Neuronal stem cell (in vitro differentiated cells): Measurements from ENCODE around the gene RNF212B.
"Not testable (repeated sequence)": the region's sequence is repeated elsewhere in the genome, so short reads cannot be mapped to it uniquely, and the experiment has no call there.

Source experiments
- DNase-seq: peaks from one replicate; pipeline ENCODE4 v3.0.0-alpha.2; 2013; ENCODE audit warnings: low spot score
- H2AFZ ChIP-seq: one replicate; pipeline ENCODE4 v1.6.1; 2013; ENCODE audit warnings: mild to moderate bottlenecking, low read length, inconsistent platforms
- H2AK5ac ChIP-seq: 2 replicates; pipeline ENCODE4 v1.6.1; 2013; ENCODE audit warnings: low read depth, mild to moderate bottlenecking, inconsistent platforms, low read length, moderate library complexity, mixed read lengths
- H2BK120ac ChIP-seq: 2 replicates; pipeline ENCODE4 v1.6.1; 2013; ENCODE audit warnings: low read depth, mild to moderate bottlenecking, inconsistent platforms, low read length, moderate library complexity, mixed read lengths
- H2BK12ac ChIP-seq: one replicate; pipeline ENCODE4 v1.6.1; 2013; ENCODE audit warnings: low read length, inconsistent platforms
- H2BK15ac ChIP-seq: 2 replicates; pipeline ENCODE4 v1.6.1; 2013; ENCODE audit warnings: mild to moderate bottlenecking, low read length, inconsistent platforms, mixed read lengths
- H2BK5ac ChIP-seq: one replicate; pipeline ENCODE4 v1.6.1; 2013; ENCODE audit warnings: inconsistent platforms, mild to moderate bottlenecking, low read length, moderate library complexity
- H3K14ac ChIP-seq: one replicate; pipeline ENCODE4 v1.6.1; 2013; ENCODE audit warnings: low read length, inconsistent platforms
- H3K18ac ChIP-seq: 2 replicates; pipeline ENCODE4 v1.6.1; 2013; ENCODE audit warnings: low read length, inconsistent platforms
- H3K23ac ChIP-seq: 2 replicates; pipeline ENCODE4 v1.6.1; 2013; ENCODE audit warnings: low read depth, mild to moderate bottlenecking, mixed read lengths, low read length, inconsistent platforms; ENCODE audit not compliant: poor library complexity
- H3K27ac ChIP-seq: replicated peaks from 3 replicates; pipeline ENCODE4 v1.5.1; 2013; ENCODE audit warnings: low read length, inconsistent platforms
- H3K27me3 ChIP-seq, 3 experiments: 2 replicates each; pipeline ENCODE4 v1.6.1; 2013; ENCODE audit warnings: low read length in 3 of 3, mild to moderate bottlenecking in 2 of 3, inconsistent platforms in 1 of 3, low read depth in 1 of 3, mixed read lengths in 1 of 3, moderate library complexity in 1 of 3; ENCODE audit not compliant: control insufficient read depth in 3 of 3, insufficient read depth in 3 of 3
- H3K36me3 ChIP-seq, 2 donors: replicated peaks in 1 of 2; 2 replicates each; pipeline ENCODE4 v1.6.1; 2013; ENCODE audit warnings: low read length in 2 of 2; ENCODE audit not compliant: control insufficient read depth in 2 of 2, insufficient read depth in 2 of 2
- H3K4ac ChIP-seq: 2 replicates; pipeline ENCODE4 v1.6.1; 2013; ENCODE audit warnings: inconsistent platforms, mild to moderate bottlenecking, low read length, moderate library complexity
- H3K4me1 ChIP-seq, 2 donors: 1 replicate in 1 of 2; 2 replicates in 1 of 2; pipeline ENCODE4 v1.6.1; 2013; ENCODE audit warnings: low read length in 2 of 2, low read depth in 1 of 2; ENCODE audit not compliant: control insufficient read depth in 2 of 2, insufficient read depth in 1 of 2
- H3K4me2 ChIP-seq: one replicate; pipeline ENCODE4 v1.6.1; 2013; ENCODE audit warnings: mild to moderate bottlenecking, low read length, inconsistent platforms; ENCODE audit not compliant: insufficient read depth, poor library complexity, severe bottlenecking
- H3K4me3 ChIP-seq, 2 donors: 2 replicates each; pipeline ENCODE4 v1.5.1; 2013; ENCODE audit warnings: low read length in 2 of 2, mild to moderate bottlenecking in 2 of 2, inconsistent platforms in 1 of 2, moderate library complexity in 1 of 2
- H3K79me1 ChIP-seq: one replicate; pipeline ENCODE4 v1.6.1; 2013; ENCODE audit warnings: low read depth, mild to moderate bottlenecking, inconsistent platforms, low read length, moderate library complexity
- H3K9ac ChIP-seq: one replicate; pipeline ENCODE4 v1.6.1; 2013; ENCODE audit warnings: mild to moderate bottlenecking, low read depth, low read length, inconsistent platforms; ENCODE audit not compliant: poor library complexity
- H3K9me3 ChIP-seq, 2 donors: replicated peaks in 1 of 2; 2 replicates each; pipeline versions ENCODE3 to v1.6.1; 2013; ENCODE audit warnings: low read length in 2 of 2, mild to moderate bottlenecking in 2 of 2, inconsistent platforms in 1 of 2, low read depth in 1 of 2, mixed read lengths in 1 of 2, moderate library complexity in 1 of 2; ENCODE audit not compliant: control insufficient read depth in 2 of 2, insufficient read depth in 1 of 2
- H4K8ac ChIP-seq: one replicate; pipeline ENCODE4 v1.6.1; 2013; ENCODE audit warnings: low read depth, mild to moderate bottlenecking, inconsistent platforms, low read length, moderate library complexity
- H4K91ac ChIP-seq: one replicate; pipeline ENCODE4 v1.6.1; 2013; ENCODE audit warnings: low read length, low read depth, mild to moderate bottlenecking, inconsistent platforms; ENCODE audit not compliant: poor library complexity
- WGBS, 2 donors: extraction: QIAGEN DNeasy Blood & Tissue Kit; methylation state at CpG; one replicate each; pipeline ENCODE4 v1.1.7; 2013; ENCODE audit warnings: missing lambda C conversion rate in 2 of 2, mixed read lengths in 1 of 2; ENCODE audit not compliant: insufficient read length in 2 of 2, insufficient replicate concordance in 1 of 2; ENCODE audit errors: extremely low coverage in 2 of 2; 5-methylcytosine and 5-hydroxymethylcytosine counted together

RNF212B gene

DNA sequence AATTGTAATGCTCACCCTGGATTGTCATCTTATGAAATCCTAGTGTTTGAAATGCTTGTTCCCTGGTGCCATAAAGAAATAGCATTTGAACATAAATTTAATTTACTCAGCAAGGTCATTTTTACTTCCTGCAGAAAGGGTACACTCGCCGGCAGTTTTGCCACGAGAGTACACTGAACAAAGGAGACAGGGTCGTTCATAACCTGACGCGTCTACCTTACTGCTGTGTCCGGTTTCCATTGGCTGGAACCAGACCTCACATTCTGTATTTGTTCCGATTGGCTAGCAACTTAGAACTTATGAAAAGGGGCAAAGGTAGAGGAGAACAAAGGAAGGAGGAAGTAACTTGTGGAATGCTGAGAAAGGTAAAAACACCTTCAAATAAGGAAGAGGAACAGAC, 23.1 kb downstream of the RNF212B start:
- H4K8ac ChIP-seq, H2BK15ac ChIP-seq, H3K23ac ChIP-seq, H3K36me3 ChIP-seq, H3K4me2 ChIP-seq, H3K4ac ChIP-seq, H3K27ac ChIP-seq, H3K79me1 ChIP-seq, H2BK5ac ChIP-seq, H2AFZ ChIP-seq, H4K91ac ChIP-seq, H3K14ac ChIP-seq, H2BK12ac ChIP-seq, H3K4me1 ChIP-seq, H3K9me3 ChIP-seq, H3K27me3 ChIP-seq, H2AK5ac ChIP-seq, H2BK120ac ChIP-seq, H3K9ac ChIP-seq, H3K18ac ChIP-seq, H3K4me3 ChIP-seq, DNase-seq: not testable (repeated sequence)
- no CpG with 5 or more reads among the region's 8 CpGs for WGBS, 2 donors

DNA sequence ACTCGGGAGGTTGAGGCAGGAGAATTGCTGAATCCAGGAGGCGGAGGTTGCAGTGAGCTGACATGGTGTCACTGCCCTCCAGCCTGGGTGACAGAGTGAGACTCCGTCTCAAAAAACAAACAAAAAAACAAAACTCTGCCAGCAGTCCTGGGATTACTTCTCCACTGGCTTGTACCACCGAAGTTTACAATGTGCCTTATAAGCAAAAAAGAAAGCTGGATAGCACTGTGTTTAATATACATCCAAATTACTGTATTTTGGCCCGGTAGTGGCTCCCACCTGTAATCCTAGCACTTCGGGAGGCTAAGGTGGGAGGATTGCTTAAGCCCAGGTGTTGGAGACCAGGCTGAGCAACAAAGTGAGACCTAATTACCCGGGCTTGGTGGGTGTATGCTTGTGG, 31.5 kb downstream of the RNF212B start:
- Histone ChIP-seq H4K91ac (no peak overlapping the region), H3K4ac (no peak overlapping the region), H4K8ac (no peak overlapping the region), H3K4me1 (no peaks in the 10 kb centered on the region), H3K4me3 (no peak overlapping the region), H3K23ac (no peak overlapping the region), H3K9ac (no peak overlapping the region), H2BK5ac (no peak overlapping the region), H3K4me2 (no peak overlapping the region), H3K27ac (no peak overlapping the region), H2BK120ac (no peak overlapping the region), H3K79me1 (no peaks in the 10 kb centered on the region), H2AK5ac (no peak overlapping the region), H2BK15ac (no peak overlapping the region), H3K9me3 (no peaks in the 10 kb centered on the region), H3K27me3 (no peaks in the 10 kb centered on the region), H2BK12ac (no peak overlapping the region), H3K18ac (no peak overlapping the region), H3K14ac (no peak overlapping the region), H3K36me3 (no peaks in the 10 kb centered on the region), H2AFZ (no peak overlapping the region)
- no peak for DNase-seq
- WGBS, 2 donors = no CpG with 5 or more reads among the region's 7 CpGs

DNA sequence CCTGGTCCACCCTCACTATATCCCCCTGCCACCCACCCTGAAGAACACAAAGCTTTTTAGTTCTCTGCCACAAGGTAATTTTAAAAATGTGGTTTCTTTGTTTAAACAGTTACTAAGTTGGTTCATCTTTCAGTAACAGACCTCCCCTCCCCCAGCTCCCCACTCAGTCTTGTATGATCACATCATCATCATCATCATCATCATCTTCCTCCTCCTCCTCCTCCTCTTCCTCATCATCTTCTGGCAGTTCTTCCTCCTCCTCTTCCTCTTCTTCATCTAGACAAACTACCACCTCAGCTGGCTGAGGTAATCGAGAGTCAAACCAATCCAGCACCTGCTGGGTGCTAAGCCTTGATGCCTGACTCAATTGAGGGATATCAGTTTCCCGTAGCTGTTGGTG, 37.7 kb downstream of the RNF212B start:
- no peak overlapping the region for H3K9ac ChIP-seq
- H3K4me2 ChIP-seq = no peak overlapping the region
- no peak overlapping the region for H4K91ac ChIP-seq
- no peaks in the 10 kb centered on the region for H3K79me1 ChIP-seq
- no peak overlapping the region for H3K18ac ChIP-seq
- H2BK12ac ChIP-seq = no peak overlapping the region
- H3K4ac ChIP-seq = no peak overlapping the region
- H3K36me3 ChIP-seq = peaks cover 16 to 28% of the 10 kb centered on the region in 2 donors
- H3K4me1 ChIP-seq = peaks cover 8% of the 10 kb centered on the region in 2 donors
- H2AFZ ChIP-seq = no peak overlapping the region
- no peak for DNase-seq
- H3K4me3 ChIP-seq = no peak overlapping the region
- H3K9me3 ChIP-seq = peaks cover 9 to 14% of the 10 kb centered on the region in 2 donors
- H2AK5ac ChIP-seq = no peak overlapping the region
- H2BK15ac ChIP-seq = no peak overlapping the region
- H3K27me3 ChIP-seq = no peaks in the 10 kb centered on the region
- H3K23ac ChIP-seq = no peak overlapping the region
- no peak overlapping the region for H3K14ac ChIP-seq
- H4K8ac ChIP-seq = peak overlapping the region; percentile 20
- no peak overlapping the region for H2BK5ac ChIP-seq
- WGBS, 2 donors = no CpG with 5 or more reads among the region's 2 CpGs
- H2BK120ac ChIP-seq = no peak overlapping the region
- H3K27ac ChIP-seq = no peak overlapping the region

DNA sequence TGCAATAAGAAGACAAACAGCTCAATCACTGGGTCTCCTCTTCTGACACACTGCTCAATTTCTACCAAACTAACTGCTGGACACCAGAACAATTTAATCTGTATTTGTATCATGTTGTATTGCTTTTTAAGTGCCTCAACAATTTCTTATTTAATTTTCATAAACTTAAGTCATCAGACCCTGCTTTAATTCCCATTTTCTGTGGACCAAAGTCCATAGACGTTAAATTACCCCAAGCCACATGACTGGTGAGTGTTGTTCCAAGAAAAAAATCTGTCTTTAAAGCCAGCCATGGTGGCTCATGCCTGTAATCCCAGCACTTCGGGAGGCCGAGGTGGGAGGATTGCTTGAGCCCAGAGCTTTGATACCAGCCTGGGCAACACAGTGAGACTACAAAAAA, 39.5 kb downstream of the RNF212B start:
- H2AFZ ChIP-seq = no peak overlapping the region
- H3K36me3 ChIP-seq = peaks cover 20 to 33% of the 10 kb centered on the region in 2 donors
- no peak overlapping the region for H3K4me3 ChIP-seq
- no peak overlapping the region for H2BK12ac ChIP-seq
- H3K9me3 ChIP-seq = peaks cover 9 to 14% of the 10 kb centered on the region in 2 donors
- DNase-seq = no peak
- no peak overlapping the region for H3K4me2 ChIP-seq
- H4K8ac ChIP-seq = no peak overlapping the region
- no peak overlapping the region for H2AK5ac ChIP-seq
- no peak overlapping the region for H3K9ac ChIP-seq
- H3K4ac ChIP-seq = no peak overlapping the region
- H3K27me3 ChIP-seq = no peaks in the 10 kb centered on the region
- H3K14ac ChIP-seq = no peak overlapping the region
- no peak overlapping the region for H2BK120ac ChIP-seq
- no peak overlapping the region for H2BK5ac ChIP-seq
- no peak overlapping the region for H2BK15ac ChIP-seq
- no CpG with 5 or more reads among the region's 3 CpGs for WGBS, 2 donors
- H3K79me1 ChIP-seq = peaks cover 2% of the 10 kb centered on the region
- H3K4me1 ChIP-seq = peaks cover 8 to 11% of the 10 kb centered on the region in 2 donors
- no peak overlapping the region for H3K23ac ChIP-seq
- no peak overlapping the region for H4K91ac ChIP-seq
- no peak overlapping the region for H3K27ac ChIP-seq
- H3K18ac ChIP-seq = no peak overlapping the region
